Skin of body (tissue), 2 donors: ENCODE data around the gene COG3. TPM values are rescaled to one million over a fixed set of nuclear protein-coding genes. Genes with fewer than 3 reads are reported as not detected.
A peak's percentile ranks its signal among the peaks of the same experiment; 100 is the strongest.
"Not testable (repeated sequence)": the region's sequence is repeated elsewhere in the genome, so short reads cannot be mapped to it uniquely, and the experiment has no call there.

Experiments used
- DNase-seq: peaks from one replicate; lab custom pipeline; 2025; lab: John Stamatoyannopoulos, UW
- total RNA-seq: library from RNA; depleted of rRNA; stranded (reverse); fragments of >200 nt; gene quantifications from one replicate; pipeline ENCODE4 v1.2.3, GENCODE V29; 2014

COG3 gene
- 40.9 TPM for total RNA-seq

GRCh38 chr13:45464687-45465453, at the start of gene COG3:
Gene COG3 (plus strand): TSS chr13:45464939. CDS start chr13:45465037, 98 bp downstream.
- peak; percentile 98 for DNase-seq

DNA sequence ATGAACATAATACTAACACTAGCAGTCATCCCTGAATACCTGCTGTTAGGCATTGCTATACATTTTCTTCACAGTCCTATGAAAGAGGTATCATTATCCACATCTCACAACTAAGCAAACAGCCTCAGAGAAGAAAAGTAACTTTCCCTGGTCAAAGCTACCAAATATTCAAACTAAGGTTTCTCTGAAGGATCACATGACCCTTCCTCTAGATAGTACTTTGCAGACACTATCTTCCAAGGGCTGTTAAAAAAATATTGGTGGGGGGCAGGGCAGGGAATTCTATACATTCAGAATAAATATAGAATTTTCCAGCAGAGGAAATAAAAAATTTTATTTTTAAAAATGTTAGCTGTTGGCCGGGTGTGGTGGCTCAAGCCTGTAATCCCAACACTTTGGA, 49.6 kb upstream of the COG3 start:
- no peak for DNase-seq

GRCh38 chr13:45416516-45417128, 48.1 kb upstream of the COG3 start:
- no peak for DNase-seq

- peak; percentile 86 for DNase-seq
These were observed 46.8 kb upstream of the COG3 start, which contains the start of gene SLC25A30 for GRCh38 chr13:45417790-45418534. Gene SLC25A30 (minus strand): TSS chr13:45418373. CDS start chr13:45411425, 6,948 bp downstream.

DNA sequence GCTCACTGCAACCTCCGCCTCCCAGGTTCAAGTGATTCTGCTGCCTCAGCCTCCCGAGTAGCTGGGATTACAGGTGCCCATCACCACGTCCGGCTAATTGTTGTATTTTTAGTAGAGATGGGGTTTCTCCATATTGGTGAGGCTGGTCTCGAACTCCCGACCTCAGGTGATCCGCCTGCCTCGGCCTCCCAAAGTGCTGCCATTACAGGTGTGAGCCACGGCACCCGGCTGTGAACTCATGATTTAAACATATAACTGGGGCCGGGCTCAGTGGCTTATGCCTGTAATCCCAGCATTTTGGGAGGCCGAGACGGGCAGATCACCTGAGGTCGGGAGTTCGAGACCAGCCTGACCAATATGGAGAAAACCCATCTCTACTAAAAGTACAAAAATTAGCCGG, 45.4 kb upstream of the COG3 start:
- DNase-seq, result not testable (repeated sequence)

- DNase-seq, result no peak
These were observed 44.8 kb upstream of the COG3 start for GRCh38 chr13:45419945-45420344.

GRCh38 chr13:45422731-45423292, 41.9 kb upstream of the COG3 start:
- no peak for DNase-seq

DNA sequence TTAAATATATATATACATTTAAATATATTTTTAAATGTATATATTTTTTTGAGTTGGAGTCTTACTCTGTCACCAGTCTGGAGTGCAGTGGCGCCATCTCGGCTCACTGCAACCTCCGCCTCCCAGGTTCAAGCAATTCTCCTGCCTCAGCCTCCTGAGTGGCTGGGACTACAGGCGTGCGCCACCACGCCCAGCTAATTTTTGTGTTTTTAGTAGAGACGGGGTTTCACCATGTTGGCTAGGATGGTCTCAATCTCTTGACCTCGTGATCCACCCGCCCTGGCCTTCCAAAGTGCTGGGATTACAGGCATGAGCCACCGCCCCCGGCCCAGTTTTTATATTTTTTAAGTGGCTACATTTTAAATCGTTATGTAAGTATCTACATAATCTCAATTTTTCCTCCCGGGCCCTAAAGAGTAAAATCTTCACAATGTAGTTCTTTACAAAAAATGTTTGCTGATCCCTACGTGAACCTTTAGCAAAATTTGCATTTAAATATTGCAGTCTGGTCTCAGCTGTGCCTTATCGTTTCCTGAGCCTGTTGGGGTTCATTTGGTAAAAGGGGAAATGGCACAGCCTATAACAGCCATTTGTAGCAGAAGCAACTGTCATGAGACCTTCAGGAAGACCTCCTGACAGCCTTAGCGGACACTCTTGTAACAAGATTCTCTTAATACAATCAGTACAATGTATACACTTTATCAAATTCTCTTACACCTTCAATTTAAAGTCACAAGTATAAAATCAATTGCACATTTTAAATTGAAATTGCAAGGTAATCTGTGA, 38.5 kb upstream of the COG3 start:
- DNase-seq, result not testable (repeated sequence)

GRCh38 chr13:45432737-45433380, 31.9 kb upstream of the COG3 start:
- DNase-seq, result no peak

DNA sequence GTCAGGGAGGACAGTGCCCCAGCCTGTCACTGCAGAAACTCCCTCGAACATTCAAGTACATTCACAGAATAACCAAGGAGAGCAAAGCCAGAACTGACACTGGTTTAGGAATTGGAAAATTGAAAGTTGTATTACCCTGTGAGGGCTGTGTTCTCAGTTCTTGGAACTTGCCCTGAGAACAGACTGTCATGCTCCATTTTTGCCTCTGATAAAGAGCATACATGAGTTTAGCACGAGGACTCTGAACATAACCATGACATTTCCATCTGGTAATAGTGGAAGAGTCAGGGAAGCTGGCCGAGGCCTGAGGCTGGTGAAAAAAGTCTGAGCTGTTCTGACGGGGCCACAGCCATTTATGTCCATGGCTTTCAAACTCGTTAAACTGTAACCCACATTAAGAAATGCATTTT, 31.4 kb upstream of the COG3 start:
- no peak for DNase-seq

GRCh38 chr13:45434556-45435371, 30.0 kb upstream of the COG3 start:
- DNase-seq, result no peak

DNA sequence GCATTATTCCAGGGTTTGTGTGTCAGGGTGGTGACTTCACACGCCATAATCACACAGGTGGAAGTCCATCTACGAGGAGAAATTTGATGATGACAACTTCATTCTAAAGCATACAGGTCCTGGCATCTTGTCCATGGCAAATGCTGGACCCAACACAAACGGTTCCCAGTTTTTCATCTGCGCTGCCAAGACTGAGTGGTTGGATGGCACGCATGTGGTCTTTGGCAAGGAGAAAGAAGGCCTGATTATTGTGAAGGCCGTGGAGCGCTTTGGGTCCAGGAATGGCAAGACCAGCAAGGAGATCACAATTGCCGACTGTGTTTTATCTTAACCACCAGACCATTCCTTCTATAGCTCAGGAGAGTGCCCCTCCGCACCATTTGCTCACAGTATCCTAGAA, 28.4 kb upstream of the COG3 start:
- DNase-seq, result no peak

DNA sequence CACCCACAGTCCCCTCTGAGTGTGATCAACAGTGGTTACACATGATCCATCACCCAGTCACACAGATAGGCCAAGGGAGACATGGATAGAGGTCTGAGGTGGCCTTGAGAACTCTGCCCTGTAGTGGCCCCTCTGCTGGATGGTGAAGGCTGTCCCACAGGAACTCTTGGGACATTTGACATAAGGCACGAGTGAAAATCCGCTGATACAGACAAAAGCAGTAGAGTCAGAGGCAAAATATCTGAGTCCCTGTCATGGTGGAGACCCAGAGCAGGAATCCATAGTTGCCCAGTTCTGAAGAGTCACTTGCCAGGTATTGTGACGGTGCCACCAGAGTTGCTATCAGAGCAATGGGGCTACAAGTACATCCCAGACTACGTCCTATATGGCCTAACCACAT, 27.8 kb upstream of the COG3 start:
- DNase-seq, result no peak

DNA sequence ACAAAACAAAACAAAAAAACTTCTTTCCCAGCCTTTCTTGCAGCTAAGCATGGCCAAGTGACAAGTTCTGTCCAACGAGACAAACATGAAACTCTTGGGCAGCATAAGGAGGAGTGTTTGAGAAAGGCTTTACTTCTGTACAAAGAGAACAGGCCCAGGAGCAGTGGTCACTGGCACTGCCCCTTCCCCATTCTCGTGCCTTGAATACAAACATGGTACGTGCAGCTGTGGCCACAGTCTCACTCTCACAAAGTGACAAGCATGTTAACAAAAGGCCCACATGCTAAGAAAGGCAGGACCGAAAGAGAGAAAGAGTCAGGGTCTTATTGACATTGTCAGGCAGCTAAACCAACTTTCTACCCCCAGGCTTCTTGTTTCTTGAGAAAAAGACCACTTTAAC, 26.8 kb upstream of the COG3 start:
- no peak for DNase-seq

DNA sequence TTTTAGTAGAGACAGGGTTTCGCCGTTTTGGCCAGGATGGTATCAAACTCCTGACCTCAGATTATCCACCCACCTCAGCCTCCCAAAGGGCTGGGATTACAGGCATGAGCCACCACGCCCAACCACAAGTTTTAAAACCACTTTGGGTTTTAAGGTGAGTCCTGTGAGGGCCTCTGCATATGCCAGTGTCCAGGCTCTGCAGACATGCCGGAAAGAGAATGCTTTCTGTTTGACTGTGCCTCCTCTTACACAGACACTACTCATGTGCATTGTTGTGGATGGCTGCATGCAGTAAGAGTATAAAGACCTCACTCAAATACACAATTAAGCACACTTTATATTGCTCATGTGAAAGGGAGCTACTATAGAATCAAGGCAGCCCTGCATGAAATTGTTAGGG, 25.7 kb upstream of the COG3 start:
- no peak for DNase-seq

GRCh38 chr13:45439781-45440462, 24.8 kb upstream of the COG3 start:
- DNase-seq, result no peak

- DNase-seq, result no peak
These were observed 23.1 kb upstream of the COG3 start for GRCh38 chr13:45441633-45442032.

- DNase-seq, result no peak
These were observed 19.7 kb upstream of the COG3 start for GRCh38 chr13:45445053-45445452.

- no peak for DNase-seq
These were observed 18.6 kb upstream of the COG3 start for GRCh38 chr13:45446181-45446580.
